GM19468 (cell line): ENCODE results near the gene VAV2.

ENCODE experiments used
- ATAC-seq: cut with Tn5 transposase; IDR thresholded peaks from one replicate; pipeline ENCODE4 v1.9.1; 2021; ENCODE audit warnings: mild to moderate bottlenecking, moderate library complexity, moderate number of reproducible peaks; ENCODE audit not compliant: unreplicated experiment; ENCODE audit errors: extremely low read depth

Gene VAV2

GRCh38 chr9:133869674-133870405 lies 122.3 kb downstream of the VAV2 start:
- no peak for ATAC-seq

- ATAC-seq, result no peak
These were observed 123.9 kb downstream of the VAV2 start for GRCh38 chr9:133868203-133868602.

GRCh38 chr9:133866946-133867345 lies 125.2 kb downstream of the VAV2 start:
- ATAC-seq, result no peak

DNA sequence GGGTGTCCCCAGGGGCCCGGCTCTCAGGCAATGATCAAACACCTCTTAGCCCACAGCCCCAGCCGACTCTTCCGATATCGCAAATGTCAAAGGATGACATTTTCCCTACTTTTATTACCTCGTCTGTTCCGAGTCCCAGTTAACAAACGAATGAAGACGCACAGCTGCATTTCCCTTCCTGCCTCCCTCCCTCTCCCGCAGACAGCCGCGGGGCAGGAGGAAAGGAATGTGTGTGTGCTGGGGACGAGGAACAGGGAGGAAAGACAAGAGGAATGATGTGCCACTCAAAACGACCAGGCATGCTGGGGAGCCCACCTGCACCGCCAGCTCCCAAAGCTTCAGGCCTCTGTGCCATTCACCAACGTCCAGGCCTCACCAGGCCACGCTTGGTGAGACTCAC lies 128.1 kb downstream of the VAV2 start:
- ATAC-seq, result no peak

DNA sequence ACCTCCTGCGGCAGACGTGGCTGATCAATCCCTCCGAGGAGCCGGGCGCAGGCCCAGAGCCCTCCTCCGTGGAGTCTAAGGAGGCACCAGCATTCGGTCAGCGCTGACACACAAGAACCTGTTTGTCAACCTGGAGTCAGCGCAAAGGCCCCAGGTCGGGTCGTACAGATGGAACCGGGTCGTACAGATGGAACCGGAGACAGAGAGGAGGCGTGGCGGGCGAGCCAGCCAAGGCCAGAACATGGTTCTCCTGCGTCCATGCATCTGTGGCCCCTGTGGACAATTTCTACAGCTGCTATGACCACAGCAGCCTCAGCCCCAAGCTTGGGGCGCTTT lies 128.9 kb downstream of the VAV2 start:
- ATAC-seq, result no peak

DNA sequence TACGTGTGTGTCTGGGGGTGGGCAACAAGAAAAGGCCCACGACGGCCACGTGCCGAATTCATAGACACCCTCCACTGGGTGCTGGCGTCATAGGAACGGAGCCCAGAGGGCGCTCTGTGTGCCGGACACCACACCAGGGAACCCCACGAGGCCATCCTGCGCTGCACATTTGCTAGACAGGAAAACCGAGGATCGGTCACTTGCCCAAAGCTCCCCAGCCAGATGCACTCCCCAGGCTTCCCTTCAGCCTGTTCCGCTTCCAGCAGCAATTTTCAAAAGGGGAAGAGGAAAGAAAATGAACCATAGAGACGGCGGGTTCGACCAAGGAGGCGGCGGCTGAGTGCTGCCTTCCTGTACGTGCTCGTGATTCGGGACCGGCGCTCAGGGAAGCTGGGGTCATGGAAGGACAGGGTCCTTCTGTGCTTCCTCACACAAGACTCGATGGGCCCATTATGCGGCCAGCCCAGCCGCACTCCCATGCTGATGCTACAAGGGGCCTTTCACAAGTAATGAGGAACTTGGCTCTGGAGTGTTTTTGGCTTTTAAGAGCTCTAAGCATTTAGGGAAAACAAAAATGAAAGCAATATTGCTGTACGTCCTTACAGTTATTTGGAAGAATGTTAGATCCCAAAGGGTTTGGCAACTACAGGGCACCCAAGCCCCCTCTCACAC lies 129.4 kb downstream of the VAV2 start:
- no peak for ATAC-seq

DNA sequence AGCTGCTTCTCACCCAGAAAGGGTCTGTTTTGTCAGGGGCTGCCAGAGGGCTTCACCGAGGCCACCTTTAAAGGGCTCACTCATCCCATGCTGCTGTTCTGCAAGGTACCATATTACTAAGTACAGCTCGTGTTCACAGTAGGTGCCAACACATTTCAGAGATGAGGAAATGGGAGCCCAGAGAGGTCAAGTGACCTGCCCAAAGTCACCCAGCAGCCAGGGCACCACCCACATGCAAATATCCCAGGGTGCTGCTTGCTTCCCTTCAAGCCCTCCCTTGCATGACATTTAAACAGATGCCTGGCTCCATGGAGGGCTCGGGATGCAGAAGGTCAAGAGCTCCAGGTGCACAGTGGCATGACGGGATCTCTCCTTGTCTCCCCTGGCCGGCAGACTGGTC lies 130.4 kb downstream of the VAV2 start:
- ATAC-seq, result no peak

GRCh38 chr9:133861086-133861485 lies 131.0 kb downstream of the VAV2 start:
- ATAC-seq, result no peak

- no peak for ATAC-seq
These were observed 133.4 kb downstream of the VAV2 start for GRCh38 chr9:133858771-133859170.

GRCh38 chr9:133857639-133858038 lies 134.5 kb downstream of the VAV2 start:
- no peak for ATAC-seq

GRCh38 chr9:133856798-133857197 lies 135.3 kb downstream of the VAV2 start:
- ATAC-seq, result no peak

GRCh38 chr9:133855802-133856521 lies 136.2 kb downstream of the VAV2 start:
- ATAC-seq, result no peak

DNA sequence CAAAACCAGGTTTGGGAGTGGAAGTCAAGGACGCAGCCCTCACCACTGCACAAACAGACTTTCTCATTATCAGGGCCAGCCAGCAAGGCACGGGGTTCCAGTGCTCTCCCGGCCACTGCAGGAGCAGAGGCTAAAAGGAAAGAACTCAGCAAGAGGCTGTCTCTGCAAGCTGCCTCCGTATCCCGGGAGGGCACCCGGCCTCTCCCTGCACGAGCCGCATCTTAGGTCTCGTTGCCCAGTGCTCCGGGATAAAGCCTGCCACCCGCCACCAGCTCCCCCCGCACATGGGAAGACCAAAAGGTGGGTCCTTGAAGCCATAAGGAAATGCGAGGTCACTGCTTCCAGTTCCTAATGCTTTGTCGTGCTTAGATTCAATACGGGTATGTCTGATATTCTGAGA lies 136.8 kb downstream of the VAV2 start:
- no peak for ATAC-seq

GRCh38 chr9:133854765-133855164 lies 137.4 kb downstream of the VAV2 start:
- no peak for ATAC-seq

DNA sequence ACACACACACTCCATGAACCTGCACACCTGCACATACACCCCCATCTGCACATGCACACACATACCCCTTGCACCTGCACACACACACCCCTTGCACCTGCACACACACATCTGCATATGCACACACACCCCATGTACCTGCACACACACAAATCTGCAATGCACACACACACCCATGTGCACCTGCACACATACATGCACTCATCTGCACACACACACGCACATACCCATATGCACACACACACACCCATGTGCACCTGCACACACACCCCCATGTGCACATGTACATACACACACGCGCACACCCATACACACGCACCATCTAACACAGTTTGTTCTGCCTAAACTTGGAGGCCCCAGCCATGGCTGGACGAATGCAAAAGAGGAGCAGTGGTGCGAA lies 138.1 kb downstream of the VAV2 start:
- ATAC-seq, result no peak

GRCh38 chr9:133853331-133853730 lies 138.8 kb downstream of the VAV2 start:
- ATAC-seq, result no peak

DNA sequence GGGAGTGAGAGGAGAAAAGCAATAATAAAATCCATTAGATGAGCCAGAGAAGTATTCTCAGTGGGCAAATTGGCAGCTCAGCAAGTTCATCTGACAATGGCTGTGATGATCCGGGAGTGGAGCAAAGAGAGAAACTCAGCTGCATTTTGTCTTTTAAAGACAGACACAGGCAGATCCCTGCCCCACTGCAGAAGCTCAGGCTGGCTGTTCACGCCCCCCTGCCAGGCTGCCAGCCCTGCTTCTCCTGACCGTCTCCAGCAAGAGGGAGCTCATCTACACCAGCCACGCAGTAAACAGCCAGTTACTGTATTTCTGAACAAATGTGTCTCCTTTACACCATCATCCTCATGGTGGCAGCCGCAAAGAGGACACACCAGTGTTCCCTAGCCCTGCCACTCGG lies 139.7 kb downstream of the VAV2 start:
- ATAC-seq, result no peak

DNA sequence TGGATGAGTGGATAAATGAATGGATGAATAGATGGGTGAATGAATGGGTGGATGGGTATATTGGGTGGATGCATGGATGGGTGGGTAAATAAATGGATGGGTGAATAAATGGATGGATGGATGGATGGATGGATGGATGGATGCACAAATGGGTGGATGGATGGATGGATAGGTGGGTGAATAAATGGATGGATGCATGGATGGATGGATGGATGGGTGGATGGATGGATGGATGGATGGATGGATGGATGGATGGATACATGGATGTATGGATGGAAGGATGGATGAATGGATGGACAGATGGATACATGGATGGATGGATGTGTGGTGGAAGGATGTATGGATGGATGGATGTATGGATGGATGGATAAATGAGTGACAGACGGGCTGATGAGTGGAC lies 140.4 kb downstream of the VAV2 start:
- no peak for ATAC-seq

DNA sequence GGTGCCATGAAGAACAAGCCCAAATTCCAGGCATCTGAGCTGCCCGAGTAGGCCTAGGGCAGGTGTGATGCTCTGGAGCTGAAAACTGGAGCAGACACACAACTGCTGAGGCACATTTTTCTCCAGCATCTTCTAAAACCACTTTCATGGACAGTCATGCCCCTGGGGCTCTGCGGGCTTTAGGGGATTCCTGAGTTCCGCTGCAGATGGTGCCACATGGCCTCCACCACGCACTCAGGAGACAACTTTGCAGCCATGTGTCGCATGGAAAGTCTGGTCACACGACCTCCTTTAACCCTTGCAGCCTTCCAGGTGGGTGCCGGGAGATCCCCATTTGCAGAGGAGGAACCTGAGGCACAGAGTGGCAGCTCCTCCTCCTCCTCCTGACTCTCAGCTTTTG lies 141.2 kb downstream of the VAV2 start:
- ATAC-seq, result no peak

GRCh38 chr9:133850161-133850560 lies 142.0 kb downstream of the VAV2 start:
- no peak for ATAC-seq

- no peak for ATAC-seq
These were observed 142.9 kb downstream of the VAV2 start for GRCh38 chr9:133849110-133849670.
